PC-3 (cell line): ENCODE measurements around the gene PTF1A. TPM values are rescaled to one million over a fixed set of nuclear protein-coding genes. Genes with fewer than 3 reads are reported as not detected.

Experiments used
- ATAC-seq: fragments of 200-7000 bp; cut with Tn5 transposase; 2 replicates; pipeline ENCODE4 v1.9.1; 2020; ENCODE audit warnings: mild to moderate bottlenecking, moderate library complexity
- BruUV-seq: library from RNA; stranded (reverse); fragments of 400-500 nt; replicated peaks from 2 replicates; lab custom pipeline; 2021; lab: Mats Ljungman, UMichigan
- CTCF ChIA-PET: fragments of 300-600 bp; sonication (Branson Sonifier 250); formaldehyde crosslinking; loops from one replicate; lab custom pipeline; 2022; ENCODE audit warnings: antibody characterized with exemption; lab: Charles Lee
- POLR2A ChIA-PET: fragments of 300-600 bp; sonication (Branson Sonifier 250); formaldehyde crosslinking; loops from one replicate; lab custom pipeline; 2022; ENCODE audit warnings: antibody characterized with exemption; ENCODE audit not compliant: unreplicated experiment; lab: Charles Lee
- DNase-seq: peaks from one replicate; pipeline ENCODE4 v3.0.0-alpha.2; 2015
- H2AFZ ChIP-seq: fragments of 300-600 bp; sonication (generic); 2 replicates; pipeline ENCODE4 v1.6.0; 2016; ENCODE audit warnings: antibody characterized with exemption, low read length
- H3F3A ChIP-seq: fragments of 300-600 bp; sonication (generic); one replicate; pipeline ENCODE4 v1.6.0; 2017; ENCODE audit warnings: antibody characterized with exemption, low read length, control low read depth, mild to moderate bottlenecking; ENCODE audit not compliant: unreplicated experiment
- H3K27ac ChIP-seq: fragments of 300-600 bp; sonication (generic); 2 replicates; pipeline ENCODE4 v1.5.1; 2016; ENCODE audit warnings: mild to moderate bottlenecking, low read length
- H3K27me3 ChIP-seq: fragments of 300-600 bp; sonication (generic); 2 replicates; pipeline ENCODE4 v1.6.1; 2016; ENCODE audit warnings: low read length, mixed read lengths
- H3K36me3 ChIP-seq: fragments of 300-600 bp; sonication (generic); 2 replicates; pipeline ENCODE4 v1.6.1; 2016; ENCODE audit warnings: low read depth, mixed run types, low read length, mixed read lengths
- H3K4me1 ChIP-seq: fragments of 300-600 bp; sonication (generic); 2 replicates; pipeline ENCODE4 v1.5.1; 2016; ENCODE audit warnings: low read length; ENCODE audit not compliant: insufficient read depth
- H3K4me2 ChIP-seq: fragments of 300-600 bp; sonication (generic); 2 replicates; pipeline ENCODE4 v1.6.0; 2016; ENCODE audit warnings: low read length
- H3K4me3 ChIP-seq: fragments of 300-600 bp; sonication (generic); 2 replicates; pipeline ENCODE4 v1.5.1; 2016; ENCODE audit warnings: mild to moderate bottlenecking, low read length, mixed read lengths
- H3K79me2 ChIP-seq: fragments of 300-600 bp; sonication (generic); 2 replicates; pipeline ENCODE4 v1.6.1; 2017; ENCODE audit warnings: low read length, mixed read lengths
- H3K9ac ChIP-seq: fragments of 300-600 bp; sonication (generic); 2 replicates; pipeline ENCODE4 v1.6.0; 2016; ENCODE audit warnings: mild to moderate bottlenecking, low read length
- H3K9me2 ChIP-seq: fragments of 300-600 bp; sonication (generic); replicated peaks from 2 replicates; pipeline ENCODE4 v1.6.1; 2016; ENCODE audit warnings: mixed run types, low read length, mixed read lengths
- H3K9me3 ChIP-seq: fragments of 300-600 bp; sonication (generic); 2 replicates; pipeline ENCODE4 v1.6.1; 2016; ENCODE audit warnings: low read length, mixed read lengths
- H4K20me1 ChIP-seq: fragments of 300-600 bp; sonication (generic); 2 replicates; pipeline ENCODE4 v1.6.1; 2016; ENCODE audit warnings: low read length, mixed read lengths
- CTCF ChIP-seq: fragments of 300-600 bp; sonication (generic); conservative IDR thresholded peaks from 2 replicates; pipeline ENCODE4 v1.5.1; 2017; ENCODE audit warnings: antibody characterized with exemption, low read depth, mild to moderate bottlenecking, low read length
- EZH2 ChIP-seq: fragments of 300-600 bp; sonication (generic); IDR thresholded peaks from one replicate; pipeline ENCODE4 v1.6.1; 2017; ENCODE audit warnings: antibody characterized with exemption, mild to moderate bottlenecking, low read length; ENCODE audit not compliant: unreplicated experiment
- EZH2phosphoT487 ChIP-seq: fragments of 300-600 bp; sonication (generic); IDR thresholded peaks from 2 replicates; pipeline ENCODE4 v1.6.1; 2018; ENCODE audit warnings: mild to moderate bottlenecking, antibody characterized with exemption, low read length, borderline replicate concordance
- intact Hi-C: fragments of 100-400 bp; cut with micrococcal nuclease; formaldehyde crosslinking; loops from 2 replicates; pipeline ENCODE4 v1.9.0; 2023
- total RNA-seq: library from RNA; depleted of rRNA; stranded (reverse); fragments of >200 nt; gene quantifications from 2 replicates; pipeline ENCODE4 v1.2.3, GENCODE V29; 2014

The PTF1A gene
- total RNA-seq, 1 experiment from 2014 or later: not detected

- TF ChIP-seq EZH2phosphoT487: no peak
- no peak for TF ChIP-seq CTCF
- TF ChIP-seq EZH2: no peak
- Histone ChIP-seq H3K9me3 (no peaks in the 10 kb centered on the region), H3K36me3 (no peaks in the 10 kb centered on the region), H3K27ac (no peak overlapping the region), H3K9ac (no peak overlapping the region), H3F3A (no peaks in the 10 kb centered on the region), H4K20me1 (no peaks in the 10 kb centered on the region), H3K9me2 (no peaks in the 10 kb centered on the region), H3K27me3 (peaks cover 78% of the 10 kb centered on the region), H3K4me2 (no peak overlapping the region), H2AFZ (no peak overlapping the region), H3K4me3 (no peak overlapping the region), H3K4me1 (no peaks in the 10 kb centered on the region), H3K79me2 (no peaks in the 10 kb centered on the region)
- intact Hi-C loops: no loop called here
- ChIA-PET CTCF (no interaction called here), POLR2A (no interaction called here)
- no TSS peak for BruUV-seq
- ATAC-seq (no peak), DNase-seq (no peak)
Measured at GRCh38 chr10:23205972-23206642, 14.0 kb downstream of the PTF1A start.

- intact Hi-C loops: no loop called here
- H3K27ac ChIP-seq: no peak overlapping the region
- H3K4me3 ChIP-seq: no peak overlapping the region
- H3K36me3 ChIP-seq: no peaks in the 10 kb centered on the region
- no peaks in the 10 kb centered on the region for H4K20me1 ChIP-seq
- no peak for TF ChIP-seq EZH2phosphoT487
- no peak for TF ChIP-seq EZH2
- TF ChIP-seq CTCF: no peak
- H2AFZ ChIP-seq: no peak overlapping the region
- no peaks in the 10 kb centered on the region for H3K9me3 ChIP-seq
- ChIA-PET POLR2A (no interaction called here), CTCF (no interaction called here)
- H3K4me2 ChIP-seq: no peak overlapping the region
- H3K27me3 ChIP-seq: peaks cover 37% of the 10 kb centered on the region
- no peak for DNase-seq
- no peaks in the 10 kb centered on the region for H3K79me2 ChIP-seq
- no TSS peak for BruUV-seq
- H3K4me1 ChIP-seq: no peaks in the 10 kb centered on the region
- ATAC-seq: no peak
- H3K9me2 ChIP-seq: no peaks in the 10 kb centered on the region
- no peaks in the 10 kb centered on the region for H3F3A ChIP-seq
- no peak overlapping the region for H3K9ac ChIP-seq
Measured at GRCh38 chr10:23217471-23217870, 25.4 kb downstream of the PTF1A start.

- ChIA-PET CTCF (no interaction called here), POLR2A (no interaction called here)
- H3K9ac ChIP-seq: no peak overlapping the region
- H3K4me2 ChIP-seq: no peak overlapping the region
- no TSS peak for BruUV-seq
- no peaks in the 10 kb centered on the region for H3K4me1 ChIP-seq
- H3F3A ChIP-seq: no peaks in the 10 kb centered on the region
- no peak overlapping the region for H3K4me3 ChIP-seq
- H3K9me2 ChIP-seq: no peaks in the 10 kb centered on the region
- no peak overlapping the region for H2AFZ ChIP-seq
- no peaks in the 10 kb centered on the region for H3K79me2 ChIP-seq
- no peak for ATAC-seq
- H3K27ac ChIP-seq: no peak overlapping the region
- no peaks in the 10 kb centered on the region for H3K27me3 ChIP-seq
- H4K20me1 ChIP-seq: no peaks in the 10 kb centered on the region
- no peak for TF ChIP-seq CTCF
- TF ChIP-seq EZH2: no peak
- no peak for TF ChIP-seq EZH2phosphoT487
- no peaks in the 10 kb centered on the region for H3K9me3 ChIP-seq
- H3K36me3 ChIP-seq: no peaks in the 10 kb centered on the region
- intact Hi-C loops: no loop called here
- no peak for DNase-seq
Measured at GRCh38 chr10:23230582-23230981, 38.5 kb downstream of the PTF1A start.
